HCEC 1CT (cell line): ENCODE data around the gene SH2D3A.
A peak's percentile ranks its signal among the peaks of the same experiment; 100 is the strongest.
"Not testable (repeated sequence)": the region's sequence is repeated elsewhere in the genome, so short reads cannot be mapped to it uniquely, and the experiment has no call there.

ENCODE experiments used
- DNase-seq: peaks from one replicate; pipeline ENCODE4 v3.0.0-alpha.2; 2017

The SH2D3A gene

DNA sequence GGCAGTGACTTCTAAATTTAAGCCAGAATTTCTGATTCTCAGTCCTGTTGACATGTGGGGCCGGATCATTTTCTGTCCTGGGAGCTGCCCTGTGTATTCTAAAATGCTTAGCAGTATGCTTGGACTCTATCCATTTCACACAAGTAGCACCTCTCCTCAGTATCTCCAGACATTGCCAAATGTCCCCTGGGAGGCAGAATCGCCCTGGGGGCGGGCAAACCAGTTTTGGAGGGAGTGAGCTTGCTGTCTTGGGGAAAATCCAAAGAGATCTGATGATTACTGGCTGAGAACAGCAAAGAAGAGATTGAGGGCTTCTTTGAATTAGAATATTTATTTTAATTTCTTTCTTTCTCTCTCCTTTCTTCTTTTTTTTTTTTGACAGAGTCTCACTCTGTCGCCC, 21.7 kb upstream of the SH2D3A start:
- no peak for DNase-seq

DNA sequence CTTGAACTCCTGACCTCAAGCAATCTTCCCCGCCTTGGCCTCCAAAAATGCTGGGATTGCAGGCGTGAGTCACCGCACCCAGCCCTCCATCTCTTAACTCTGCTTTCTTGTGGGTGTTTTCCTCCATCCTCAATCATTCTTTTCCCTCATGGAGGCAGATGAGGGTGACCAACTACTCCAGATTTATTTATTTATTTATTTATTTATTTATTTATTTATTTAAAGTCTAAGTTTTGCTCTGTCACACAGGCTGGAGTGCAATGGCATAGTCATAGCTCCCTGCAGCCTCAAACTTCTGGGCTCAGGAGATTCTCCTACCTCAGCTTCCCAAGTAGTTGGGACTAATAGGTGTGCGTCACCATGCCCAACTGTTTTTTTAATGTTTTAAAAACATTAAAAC, 20.2 kb upstream of the SH2D3A start:
- DNase-seq: no peak

DNA sequence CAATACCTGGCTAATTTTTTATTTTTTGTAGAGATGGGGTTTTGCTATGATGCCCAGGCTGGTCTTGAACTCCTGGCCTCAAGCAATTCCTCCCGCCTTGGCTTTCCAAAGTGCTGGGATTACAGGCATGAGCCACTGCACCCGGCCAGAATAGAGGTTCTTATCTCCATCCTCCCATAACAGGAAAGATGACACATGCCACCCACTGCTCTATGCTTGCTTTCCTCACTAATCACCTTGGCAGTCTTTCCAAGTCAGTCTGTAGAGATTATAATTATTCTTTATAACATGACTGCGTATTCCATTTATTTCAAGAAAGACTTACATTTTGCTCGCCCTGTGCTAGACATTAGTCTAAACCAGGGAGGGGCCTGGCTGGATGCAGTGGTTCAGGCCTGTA, 12.0 kb upstream of the SH2D3A start:
- DNase-seq: no peak

DNA sequence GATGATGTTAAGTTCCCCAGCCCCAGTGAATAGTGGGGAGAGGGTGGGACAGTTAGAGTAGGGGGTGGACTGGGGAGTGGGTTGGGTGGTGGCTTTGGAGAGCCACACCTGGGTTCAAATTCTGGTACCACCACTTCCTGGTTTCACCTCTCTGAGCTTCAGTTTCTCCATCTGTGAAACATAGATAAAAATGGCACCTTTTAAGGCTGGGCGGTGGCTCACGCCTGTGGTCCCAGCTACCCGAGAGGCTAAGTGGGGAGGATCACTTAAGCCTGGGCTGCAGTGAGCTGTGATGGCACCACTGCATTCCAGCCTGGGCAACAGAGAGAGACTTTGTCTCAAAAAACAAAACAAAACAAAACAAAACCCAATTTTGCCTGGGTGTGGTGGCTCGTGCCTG, 11.2 kb upstream of the SH2D3A start:
- no peak for DNase-seq

DNA sequence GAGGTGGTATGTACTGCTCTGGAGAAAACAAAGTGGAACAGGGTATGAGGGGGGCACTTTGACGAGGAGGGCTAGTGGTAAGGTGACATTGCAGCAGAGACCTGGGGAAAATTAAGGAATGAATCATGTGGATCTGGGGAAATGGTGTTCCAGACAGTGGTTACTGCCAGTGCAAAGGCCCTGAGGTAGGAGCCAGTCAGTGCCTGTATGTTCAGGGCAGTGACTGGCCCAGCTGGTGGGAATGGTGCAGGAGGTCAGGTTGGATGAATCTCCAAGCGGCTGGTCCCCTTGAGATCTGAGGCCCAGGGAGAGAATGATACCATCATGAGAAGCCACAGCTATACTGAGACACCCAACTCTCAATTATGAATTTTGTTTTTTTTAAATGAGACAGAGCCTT, 10.2 kb upstream of the SH2D3A start:
- no peak for DNase-seq

DNA sequence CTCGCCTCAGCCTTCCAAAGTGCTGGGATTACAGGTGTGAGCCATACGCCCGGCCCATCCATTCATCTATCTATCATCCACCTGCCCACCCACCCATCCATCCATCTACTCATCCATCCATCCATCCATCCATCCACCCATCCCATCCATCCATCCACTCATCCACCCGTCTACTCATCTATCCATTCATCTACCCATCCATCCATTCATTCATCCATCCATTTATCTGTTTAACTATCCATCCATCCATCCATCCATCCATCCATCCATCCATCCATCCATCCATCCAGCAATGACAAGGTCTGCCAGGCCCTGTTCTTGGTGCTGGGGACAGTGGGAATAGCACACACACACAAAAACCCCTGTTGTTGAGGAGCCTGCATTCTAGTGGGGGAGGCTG, 9.8 kb upstream of the SH2D3A start:
- no peak for DNase-seq

DNA sequence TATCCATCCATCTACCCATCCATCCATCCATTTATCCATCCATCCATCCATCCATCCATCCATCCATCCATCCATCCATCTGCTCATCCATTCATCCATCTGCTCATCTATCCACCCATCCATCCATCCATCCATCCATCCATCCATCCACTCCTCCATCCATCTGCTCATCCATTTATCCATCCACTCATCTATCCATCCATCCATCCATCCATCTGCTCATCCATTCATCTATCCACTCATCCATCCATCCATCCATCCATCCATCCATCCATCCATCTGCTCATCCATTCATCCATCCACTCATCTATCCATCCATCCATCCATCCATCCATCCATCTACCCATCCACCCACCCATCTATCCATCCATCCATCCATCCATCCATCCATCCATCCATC, 8.8 kb upstream of the SH2D3A start:
- not testable (repeated sequence) for DNase-seq

DNA sequence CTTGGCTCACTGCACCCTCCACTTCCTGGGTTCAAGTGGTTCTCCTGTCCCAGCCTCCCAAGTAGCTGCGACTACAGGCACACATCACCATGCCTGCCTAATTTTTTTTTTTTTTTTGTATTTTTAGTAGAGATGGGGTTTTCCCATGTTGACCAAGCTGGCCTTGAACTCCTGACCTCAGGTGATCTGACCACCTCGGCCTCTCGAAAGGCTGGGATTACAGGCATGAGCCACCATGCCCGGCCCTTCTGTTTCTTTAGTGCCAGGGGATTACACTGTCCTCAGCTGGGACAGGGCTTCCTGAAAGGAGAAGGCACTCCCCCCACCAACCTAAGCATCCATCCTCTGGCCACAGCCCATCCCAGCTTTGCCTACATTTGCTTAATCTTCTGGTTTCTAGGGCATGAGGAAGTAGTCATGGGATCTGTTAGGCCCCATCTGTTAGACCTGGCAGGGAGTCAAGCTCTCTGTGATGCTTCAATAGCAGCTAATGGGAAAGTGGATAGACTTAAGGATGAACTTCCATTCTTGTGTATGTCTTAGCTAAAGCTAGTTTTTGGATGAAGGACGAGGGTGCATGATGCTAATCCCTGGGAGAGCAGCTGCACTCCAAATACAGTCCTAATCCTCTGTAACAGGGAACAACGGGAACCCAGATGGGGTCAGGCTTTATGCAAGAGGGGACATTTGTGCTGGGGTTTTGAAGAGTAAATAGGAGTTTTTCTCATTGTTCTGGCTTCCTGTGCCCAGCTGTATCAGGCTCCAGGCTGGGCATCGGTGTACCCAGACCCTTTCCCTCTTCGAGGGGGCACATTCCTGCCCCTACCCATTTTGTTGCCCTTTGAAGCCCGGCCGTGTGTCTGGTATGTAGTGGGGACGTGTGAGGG, 7.8 kb upstream of the SH2D3A start:
- DNase-seq: peak; percentile 52

DNA sequence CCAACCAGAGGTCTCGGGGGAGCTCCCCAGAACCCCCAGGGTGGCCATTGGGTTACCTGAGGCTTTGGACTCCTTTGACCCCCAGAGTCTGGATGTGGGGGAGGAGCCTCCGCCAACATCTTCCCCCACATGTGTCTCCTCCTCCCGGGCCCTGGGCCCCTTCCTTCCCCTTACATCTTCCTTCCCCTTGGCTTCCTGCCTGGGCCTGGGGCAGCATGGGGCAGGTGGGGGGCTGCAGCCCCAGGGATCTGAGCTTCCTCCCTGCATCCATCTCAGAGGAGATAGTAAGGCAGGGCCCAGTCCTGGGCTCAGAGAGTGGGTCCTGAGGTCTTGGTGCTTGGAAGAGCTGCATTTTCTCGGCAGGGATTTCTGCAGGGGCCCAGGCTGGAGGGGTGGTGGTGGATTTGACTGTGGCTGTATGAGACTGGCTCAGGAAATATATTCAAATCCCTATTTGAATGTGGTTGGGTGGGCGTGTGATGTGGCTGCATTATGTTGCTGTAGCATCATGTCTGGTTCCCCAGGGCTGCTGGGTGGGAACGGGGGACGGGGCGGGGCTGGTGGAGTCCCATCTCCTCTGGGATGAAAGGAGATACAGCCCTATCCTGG, 6.2 kb upstream of the SH2D3A start:
- DNase-seq: no peak

DNA sequence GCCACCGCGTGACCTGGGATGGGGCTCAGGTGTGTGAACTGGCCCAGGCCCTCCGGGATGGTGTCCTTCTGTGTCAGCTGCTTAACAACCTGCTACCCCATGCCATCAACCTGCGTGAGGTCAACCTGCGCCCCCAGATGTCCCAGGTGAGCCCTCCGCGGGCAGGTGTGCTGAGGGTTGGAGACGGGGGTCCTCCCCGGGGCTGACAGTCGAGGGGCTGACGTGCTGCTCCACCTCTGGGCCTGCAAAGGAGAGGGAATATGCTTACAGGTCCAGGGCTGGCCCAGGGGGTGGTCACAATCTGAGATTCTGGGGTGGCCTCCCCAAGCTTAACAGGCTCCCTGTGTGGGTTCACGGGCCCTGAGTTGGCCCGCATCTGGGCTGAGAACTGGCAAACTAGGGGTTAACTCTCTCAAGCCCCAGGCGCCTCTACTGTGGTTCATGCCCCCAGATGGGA, 5.7 kb upstream of the SH2D3A start:
- no peak for DNase-seq

DNA sequence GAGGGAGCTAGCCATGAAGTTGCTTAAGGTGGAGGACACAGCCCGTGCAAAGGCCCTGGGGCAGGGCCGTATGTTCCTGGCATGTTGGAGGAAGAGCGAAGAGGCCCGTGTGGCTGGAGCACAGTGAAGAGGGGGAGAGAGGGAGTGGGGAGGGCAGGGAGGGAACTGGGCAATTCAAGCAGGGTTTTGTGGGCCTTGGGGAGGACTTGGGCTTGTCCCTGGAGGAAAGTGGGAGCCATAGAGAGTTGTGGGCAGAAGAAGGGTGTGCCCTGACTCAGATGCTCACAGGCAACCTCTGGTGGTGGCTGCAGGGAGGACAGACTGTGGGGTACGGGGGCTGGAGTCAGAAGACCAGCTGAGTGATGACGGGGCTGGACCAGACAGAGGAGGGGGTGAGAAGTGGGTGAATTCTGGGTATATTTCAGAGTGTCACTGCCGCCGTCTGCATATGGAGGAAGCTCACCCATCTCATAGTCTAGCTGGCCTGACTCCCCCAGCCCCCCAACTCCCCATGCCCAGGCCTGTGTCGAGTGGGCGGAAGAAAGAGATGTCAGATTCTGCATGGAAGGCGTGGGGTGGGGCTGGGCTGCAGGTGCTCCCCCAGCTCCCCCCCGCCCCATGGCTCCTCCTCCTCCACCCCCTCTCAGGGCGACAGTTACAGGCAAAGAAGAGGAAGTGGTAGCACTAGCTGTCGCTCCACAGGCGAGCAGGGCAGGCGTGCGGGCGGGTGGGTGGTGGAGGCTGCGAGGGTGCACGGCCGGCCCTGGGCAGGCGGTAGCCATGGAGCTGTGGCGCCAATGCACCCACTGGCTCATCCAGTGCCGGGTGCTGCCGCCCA, 5.0 kb upstream of the SH2D3A start, which contains the start of gene VAV1:
VAV1 (plus strand) TSS at position 681 of the 838 bp plus-strand sequence; CDS start at position 781, 100 bp downstream.
- no peak for DNase-seq

DNA sequence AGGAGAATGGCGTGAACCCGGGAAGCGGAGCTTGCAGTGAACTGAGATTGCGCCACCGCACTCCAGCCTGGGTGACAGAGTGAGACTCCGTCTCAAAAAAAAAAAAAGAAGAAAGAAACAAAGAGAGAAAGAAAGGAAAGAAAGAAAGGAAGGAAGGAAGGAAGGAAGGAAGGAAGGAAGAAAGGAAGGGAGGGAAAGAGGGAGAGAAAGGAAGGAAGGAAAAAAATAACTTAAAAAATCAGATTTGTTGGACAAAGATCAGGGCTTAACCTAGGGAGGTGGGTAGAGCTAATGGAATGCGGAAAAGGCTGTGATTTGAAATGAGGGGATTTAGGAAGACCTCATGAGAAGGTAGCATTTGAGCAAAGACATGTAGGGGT, 4.4 kb upstream of the SH2D3A start:
- not testable (repeated sequence) for DNase-seq

DNA sequence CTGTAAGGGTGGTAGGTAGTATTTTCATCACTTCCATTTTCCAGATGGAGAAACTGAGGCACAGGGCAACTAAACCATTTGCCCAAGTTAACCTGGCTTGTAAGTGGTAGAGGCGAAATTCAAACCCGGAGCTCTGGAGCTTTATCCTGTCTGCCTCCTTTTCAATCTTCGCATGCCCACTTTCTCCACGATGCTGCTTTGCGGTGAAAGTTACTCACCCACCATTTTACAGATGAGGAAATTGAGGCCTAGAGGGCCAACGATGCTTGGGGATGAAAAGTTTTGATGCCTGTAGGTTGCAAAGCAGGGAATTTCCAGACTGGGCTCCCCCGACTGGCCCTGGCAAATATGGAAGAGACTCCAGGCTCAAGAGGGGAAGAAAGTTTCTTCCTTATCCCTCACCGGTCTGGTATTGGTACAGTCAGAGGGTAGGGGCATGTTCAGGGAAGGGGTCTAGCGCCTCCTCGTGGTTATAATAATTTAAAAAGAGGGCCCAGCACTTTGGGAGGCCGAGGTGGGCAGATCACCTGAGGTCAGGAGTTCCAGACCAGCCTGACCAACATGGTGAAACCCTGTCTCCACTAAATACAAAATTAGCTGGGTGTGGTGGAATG, 1.9 kb upstream of the SH2D3A start:
- peak; percentile 41 for DNase-seq

DNA sequence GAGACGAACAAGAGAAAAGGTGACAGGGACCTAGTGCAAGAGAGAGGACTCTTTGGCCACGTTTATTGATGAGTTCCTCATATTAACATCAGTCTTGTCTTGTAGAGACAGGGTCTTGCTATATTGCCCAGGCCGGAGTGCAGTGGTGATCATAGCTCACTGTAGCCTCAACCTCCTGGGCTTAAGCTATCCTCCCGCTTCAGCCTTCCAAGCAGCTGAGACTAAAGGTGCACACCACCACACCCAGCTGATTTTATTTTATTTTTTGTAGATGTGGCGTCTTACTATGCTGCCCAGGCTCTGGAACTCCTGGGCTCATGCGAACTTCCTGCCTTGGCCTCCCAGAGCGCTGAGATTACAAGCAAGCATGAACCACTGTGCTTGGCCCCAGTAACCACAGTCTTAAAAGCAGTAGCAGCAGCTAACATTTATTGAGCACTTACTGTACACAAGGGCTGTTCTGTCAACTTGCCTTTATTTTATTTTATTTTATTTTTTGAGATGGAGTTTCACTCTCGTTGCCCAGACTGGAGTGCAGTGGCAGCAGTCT, 1.1 kb upstream of the SH2D3A start:
- DNase-seq: no peak

DNA sequence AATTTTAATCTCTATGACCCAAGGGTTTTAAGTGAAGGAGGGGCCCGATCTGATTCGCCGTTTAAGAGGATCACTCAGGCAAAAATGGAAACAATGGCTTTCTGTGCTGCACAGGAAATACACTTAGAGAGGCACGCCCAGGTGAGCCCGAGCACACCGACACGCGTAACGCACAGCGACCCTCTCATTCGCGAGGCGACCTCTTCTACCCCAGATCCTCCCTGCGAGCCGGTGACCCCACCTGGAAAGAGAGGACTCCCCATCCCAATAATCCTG, 216 bp downstream of the SH2D3A start:
- no peak for DNase-seq

DNA sequence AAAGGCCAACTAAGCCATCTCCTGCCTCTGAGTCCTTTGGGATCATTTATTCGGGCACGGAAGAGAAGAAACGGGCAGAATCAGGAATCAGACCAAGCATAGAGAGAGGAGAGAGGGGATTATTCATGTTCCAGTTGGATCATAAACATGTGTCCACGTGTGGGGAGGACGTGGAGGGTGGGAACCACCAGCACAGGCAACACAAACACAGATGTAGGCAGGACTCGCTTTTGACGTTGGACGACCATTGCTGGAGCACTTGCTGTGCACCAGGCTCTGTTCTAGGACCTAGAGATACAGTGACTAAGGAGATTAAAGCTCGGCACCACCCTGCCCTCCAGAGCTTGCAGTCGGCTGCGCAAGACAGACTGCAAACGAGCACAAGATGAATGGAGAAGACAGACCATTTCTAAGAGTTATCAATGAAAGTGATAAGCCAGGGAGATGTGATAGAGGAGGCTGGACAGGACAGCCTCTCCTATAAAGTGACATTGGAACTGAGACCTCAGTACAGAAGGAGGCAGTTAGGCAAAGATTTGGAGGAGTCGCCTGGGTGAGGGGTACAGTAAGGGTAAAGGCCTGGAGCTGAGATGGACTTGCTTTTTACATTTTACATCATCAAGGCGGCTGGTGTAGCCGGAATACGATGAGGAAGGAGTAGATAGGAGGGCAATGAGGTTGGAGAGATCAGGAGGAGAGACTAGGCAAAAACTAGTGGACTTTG, 716 bp downstream of the SH2D3A start:
- no peak for DNase-seq

DNA sequence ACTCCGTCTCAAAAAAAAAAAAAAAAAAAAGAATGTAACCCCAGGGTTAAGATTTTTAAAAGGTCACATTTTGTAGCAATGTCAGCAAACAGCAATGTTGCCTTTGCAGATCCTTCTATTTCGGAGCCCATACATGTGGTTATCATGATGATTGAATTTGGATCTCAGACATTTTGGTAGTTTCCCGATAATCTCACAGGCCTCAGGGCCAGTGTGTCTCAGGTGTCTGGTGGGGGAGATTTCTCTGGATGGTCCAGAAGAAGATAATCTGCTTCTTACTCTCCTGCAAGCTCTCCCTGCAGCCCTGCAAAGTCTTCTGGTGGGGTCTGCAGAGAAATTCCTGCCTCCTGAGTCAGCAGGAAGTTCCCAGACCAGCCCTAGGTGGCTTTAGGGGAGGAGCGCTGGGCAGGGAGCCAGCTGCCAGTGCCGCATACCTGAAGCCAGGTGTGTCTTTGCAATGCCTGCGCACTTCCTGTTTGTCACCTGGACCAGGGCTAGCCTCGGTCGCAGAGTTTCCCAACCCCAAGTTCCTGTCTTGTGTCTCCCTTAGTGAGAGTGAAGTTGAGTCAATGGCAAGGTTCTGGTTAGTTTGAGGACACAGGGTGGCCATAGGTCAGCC, 1.4 kb downstream of the SH2D3A start:
- no peak for DNase-seq

DNA sequence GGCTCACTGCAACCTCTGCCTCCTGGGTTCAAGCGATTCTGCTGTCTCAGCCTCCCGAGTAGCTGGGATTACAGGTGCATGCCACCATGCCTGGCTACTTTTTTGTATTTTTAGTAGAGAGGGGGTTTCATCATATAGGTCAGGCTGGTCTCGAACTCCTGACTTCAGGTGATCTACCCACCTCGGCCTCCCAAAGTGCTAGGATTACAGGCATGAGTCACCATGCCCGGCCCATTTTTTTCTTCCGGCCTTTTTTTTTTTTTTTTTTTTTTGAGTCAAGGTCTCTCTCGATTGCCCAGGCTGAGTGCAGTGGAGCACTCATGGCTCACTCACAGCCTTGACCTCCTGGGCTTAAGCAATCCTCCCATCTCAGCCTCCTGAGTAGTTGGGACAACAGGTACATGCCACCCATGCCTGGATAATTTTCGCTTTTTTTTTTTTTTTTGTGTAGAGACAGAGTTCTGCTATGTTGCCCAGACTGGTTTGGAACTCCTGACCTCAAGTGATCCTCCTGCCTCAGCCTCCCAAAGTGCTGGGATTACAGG, 4.9 kb downstream of the SH2D3A start:
- not testable (repeated sequence) for DNase-seq

DNA sequence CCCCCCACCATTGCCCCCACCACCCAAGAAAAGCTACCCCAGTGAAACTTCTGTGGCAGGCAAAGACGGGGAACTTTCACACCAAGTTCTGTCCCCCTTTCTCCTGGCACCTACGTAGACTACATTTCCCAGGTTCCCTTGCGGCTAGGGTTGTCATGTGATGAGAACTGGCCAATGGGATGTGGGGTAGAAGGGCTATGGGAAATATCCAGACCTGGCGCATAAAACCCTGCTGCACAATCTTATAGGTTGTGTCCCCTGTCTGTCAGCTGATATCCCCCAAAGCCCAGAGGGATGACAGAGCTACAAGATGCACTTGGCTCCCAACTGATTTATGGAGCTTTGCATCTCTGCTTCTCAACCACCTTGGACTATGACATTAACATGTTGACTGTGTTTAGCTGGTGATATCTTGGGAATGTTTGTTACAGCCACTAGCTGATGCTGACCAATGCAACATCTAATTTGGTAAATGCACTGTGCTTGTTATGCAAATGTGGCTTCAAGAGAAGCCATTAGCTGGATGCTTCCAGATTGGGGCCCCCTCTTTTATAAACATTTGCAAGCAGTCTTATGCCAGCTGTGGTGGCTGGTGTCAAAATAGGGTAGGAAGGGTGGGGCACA, 6.1 kb downstream of the SH2D3A start:
- no peak for DNase-seq

DNA sequence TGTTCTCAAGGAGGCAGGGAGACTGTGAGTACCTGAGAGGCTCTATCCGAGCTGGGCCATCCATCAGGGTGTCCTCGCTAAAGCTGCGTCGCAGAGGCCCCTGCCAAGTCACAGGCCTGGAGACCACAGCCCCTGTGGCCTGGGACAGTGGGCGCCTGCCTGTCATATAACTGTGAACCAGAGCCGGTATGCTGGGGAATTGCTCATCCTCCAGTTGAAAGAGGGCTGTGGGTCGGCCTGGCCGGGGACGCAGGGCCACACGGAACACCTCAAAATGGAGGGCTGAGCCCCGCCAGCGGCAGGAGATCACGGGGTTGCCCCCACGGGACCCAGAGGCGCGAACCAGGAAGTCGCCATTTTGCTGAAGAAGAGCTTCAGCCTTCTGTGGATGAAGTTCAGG, 6.6 kb downstream of the SH2D3A start:
- no peak for DNase-seq
